Liver (tissue), 9 donors: ENCODE measurements around the gene LHPP. TPM values are rescaled to one million over a fixed set of nuclear protein-coding genes. Genes with fewer than 3 reads are reported as not detected.

Experiments
- DNase-seq: peaks from one replicate; pipeline ENCODE4 v3.0.0-alpha.2; 2017; ENCODE audit warnings: low spot score
- H3K27ac ChIP-seq, 2 donors: one replicate each; pipeline ENCODE4 v1.7.0; 2013; ENCODE audit warnings: inconsistent platforms in 2 of 2, low read length in 2 of 2, control low read depth in 1 of 2, low read depth in 1 of 2, mild to moderate bottlenecking in 1 of 2
- H3K27me3 ChIP-seq, 4 donors: one replicate each; pipeline versions ENCODE4 v1.6.1 to v1.7.0; 2013; ENCODE audit warnings: low read length in 3 of 4, inconsistent platforms in 1 of 4, mild to moderate bottlenecking in 1 of 4, moderate library complexity in 1 of 4; ENCODE audit not compliant: control insufficient read depth in 4 of 4, insufficient read depth in 4 of 4
- H3K36me3 ChIP-seq, 4 donors: one replicate each; pipeline versions ENCODE4 v1.6.1 to v1.7.0; 2013; ENCODE audit warnings: low read length in 3 of 4, mild to moderate bottlenecking in 3 of 4, low read depth in 1 of 4, moderate library complexity in 1 of 4; ENCODE audit not compliant: control insufficient read depth in 4 of 4, insufficient read depth in 3 of 4
- H3K4me1 ChIP-seq, 4 donors: one replicate each; pipeline versions ENCODE4 v1.6.1 to v1.7.0; 2013; ENCODE audit warnings: low read length in 3 of 4, mild to moderate bottlenecking in 3 of 4, moderate library complexity in 1 of 4; ENCODE audit not compliant: control insufficient read depth in 4 of 4, insufficient read depth in 4 of 4
- H3K4me3 ChIP-seq, 3 donors: one replicate each; pipeline versions ENCODE4 v1.6.1 to v1.7.0; 2013; ENCODE audit warnings: low read length in 3 of 3, control low read depth in 1 of 3, low read depth in 1 of 3, mild to moderate bottlenecking in 1 of 3
- H3K9ac ChIP-seq, 2 donors: one replicate each; pipeline ENCODE4 v1.7.0; 2013; ENCODE audit warnings: low read length in 2 of 2, mild to moderate bottlenecking in 2 of 2, moderate library complexity in 2 of 2, control low read depth in 1 of 2, low read depth in 1 of 2
- H3K9me3 ChIP-seq, 4 donors: one replicate each; pipeline versions ENCODE4 v1.6.1 to v1.7.0; 2013; ENCODE audit warnings: low read length in 3 of 4; ENCODE audit not compliant: control insufficient read depth in 4 of 4
- CTCF ChIP-seq: fragments of 150-350 bp; IDR thresholded peaks from 2 replicates; pipeline ENCODE4 v1.5.1; 2017; ENCODE audit warnings: improper control_type of control experiment, low read depth, low read length; ENCODE audit not compliant: missing input control
- FOXA2 ChIP-seq: IDR thresholded peaks from 2 replicates; pipeline ENCODE4 v1.6.1; 2016; ENCODE audit warnings: antibody characterized with exemption
- GABPA ChIP-seq, 2 donors: IDR thresholded peaks in 1 of 2; conservative IDR thresholded peaks in 1 of 2; 2 replicates each; pipeline ENCODE4 v1.6.1; 2016; ENCODE audit warnings: antibody characterized with exemption in 2 of 2, mild to moderate bottlenecking in 1 of 2, moderate library complexity in 1 of 2
- HNF4A ChIP-seq, 2 donors: conservative IDR thresholded peaks; 2 replicates each; pipeline ENCODE4 v1.6.1; 2016; ENCODE audit warnings: antibody characterized with exemption in 2 of 2, mild to moderate bottlenecking in 2 of 2
- MAX ChIP-seq: IDR thresholded peaks from 2 replicates; pipeline ENCODE4 v1.6.1; 2016; ENCODE audit warnings: antibody characterized with exemption
- NR2F2 ChIP-seq: IDR thresholded peaks from 2 replicates; pipeline ENCODE4 v1.6.1; 2016; ENCODE audit warnings: antibody characterized with exemption
- RAD21 ChIP-seq, 2 donors: IDR thresholded peaks; 2 replicates each; pipeline ENCODE4 v1.6.1; 2016; ENCODE audit warnings: antibody characterized with exemption in 2 of 2, mild to moderate bottlenecking in 2 of 2
- REST ChIP-seq: IDR thresholded peaks from 2 replicates; pipeline ENCODE4 v1.6.1; 2016; ENCODE audit warnings: antibody characterized with exemption, mild to moderate bottlenecking
- RXRA ChIP-seq, 2 donors: IDR thresholded peaks; 2 replicates each; pipeline ENCODE4 v1.6.1; 2017 to 2018; ENCODE audit warnings: antibody characterized with exemption in 2 of 2, mild to moderate bottlenecking in 1 of 2
- SP1 ChIP-seq: IDR thresholded peaks from 2 replicates; pipeline ENCODE4 v1.6.1; 2018; ENCODE audit warnings: antibody characterized with exemption, mild to moderate bottlenecking
- TAF1 ChIP-seq: conservative IDR thresholded peaks from 2 replicates; pipeline ENCODE4 v1.6.1; 2016; ENCODE audit warnings: antibody characterized with exemption, mild to moderate bottlenecking
- ZBTB33 ChIP-seq: IDR thresholded peaks from 2 replicates; pipeline ENCODE4 v1.6.1; 2016; ENCODE audit warnings: antibody characterized with exemption
- WGBS: extraction: QIAGEN DNeasy Blood & Tissue Kit; methylation state at CpG from one replicate; pipeline ENCODE4 v1.1.7; 2013; 5-methylcytosine and 5-hydroxymethylcytosine counted together
- polyA plus RNA-seq, 2 donors: library from polyadenylated mRNA; stranded (reverse) in 1 of 2; unstranded in 1 of 2; fragments of 200-250 nt in 1 of 2; fragments of >200 nt in 1 of 2; fragmentation: Nextera tagmentation in 1 of 2; extraction: Ambion mirVana in 1 of 2; gene quantifications; one replicate each; pipeline versions ENCODE4 v1.2.1 to v1.2.3, GENCODE V29; 2013 to 2015
- total RNA-seq, 2 donors: library from RNA; depleted of rRNA; stranded (reverse); fragments of >200 nt; gene quantifications; one replicate each; pipeline ENCODE4 v1.2.3, GENCODE V29; 2014
- donor health status: healthy.
- donor health status: healthy.
- donor health status: healthy.
- donor health status: healthy.
- donor health status: healthy.

The LHPP gene
- total and polyA plus RNA-seq, 4 donors: 15.9 to 39.9 (median 26.2) TPM

GRCh38 chr10:124637091-124637700, 175.6 kb downstream of the LHPP start:
- peaks cover 0 to 1% (median 0%) of the 10 kb centered on the region in 4 donors for H3K36me3 ChIP-seq
- no peak overlapping the region for H3K9ac ChIP-seq
- H3K4me3 ChIP-seq: no peak overlapping the region
- 96% methylated on average over 14 of the region's 14 CpGs for WGBS
- H3K4me1 ChIP-seq: peaks cover 4 to 14% (median 6%) of the 10 kb centered on the region in 4 donors
- H3K27ac ChIP-seq: no peak overlapping the region
- no peak for TF ChIP-seq SP1
- no peaks in the 10 kb centered on the region for H3K27me3 ChIP-seq
- H3K9me3 ChIP-seq: no peaks in the 10 kb centered on the region
- no peak for DNase-seq

GRCh38 chr10:124637746-124638145, 176.1 kb downstream of the LHPP start:
- WGBS: 98% methylated on average over 8 of the region's 8 CpGs
- Histone ChIP-seq H3K9me3 (no peaks in the 10 kb centered on the region), H3K4me3 (no peak overlapping the region), H3K27me3 (no peaks in the 10 kb centered on the region), H3K27ac (no peak overlapping the region), H3K9ac (no peak overlapping the region), H3K36me3 (peaks cover 0 to 1% (median 0%) of the 10 kb centered on the region in 4 donors), H3K4me1 (peaks cover under 1 to 9% (median 2%) of the 10 kb centered on the region in 4 donors)
- TF ChIP-seq NR2F2 (no peak), REST (no peak), MAX (no peak), SP1 (no peak), GABPA (IDR thresholded peaks at IDR 0.05 in 1 of 2, conservative IDR thresholded peaks at IDR 0.05 in 1 of 2) (no peak), HNF4A (conservative IDR thresholded peaks at IDR 0.05) (no peak), RAD21 (IDR thresholded peaks at IDR 0.05) (no peak), RXRA (IDR thresholded peaks at IDR 0.05) (no peak), TAF1 (no peak), ZBTB33 (no peak), FOXA2 (no peak)
- no peak for DNase-seq

- no peak for DNase-seq
- Histone ChIP-seq H3K9me3 (no peaks in the 10 kb centered on the region), H3K36me3 (peaks cover 0 to 1% (median 0%) of the 10 kb centered on the region in 4 donors), H3K4me3 (no peak overlapping the region), H3K27ac (no peak overlapping the region), H3K4me1 (peaks cover 0 to 7% (median 2%) of the 10 kb centered on the region in 4 donors), H3K9ac (no peak overlapping the region), H3K27me3 (no peaks in the 10 kb centered on the region)
- WGBS: 95% methylated on average over 6 of the region's 6 CpGs
- no peak for TF ChIP-seq NR2F2
- TF ChIP-seq GABPA (IDR thresholded peaks at IDR 0.05 in 1 of 2, conservative IDR thresholded peaks at IDR 0.05 in 1 of 2): no peak
- TF ChIP-seq REST: no peak
- no peak for TF ChIP-seq TAF1
- no peak for TF ChIP-seq CTCF
- TF ChIP-seq SP1: no peak
- TF ChIP-seq ZBTB33: no peak
These were observed 177.6 kb downstream of the LHPP start for GRCh38 chr10:124639206-124639605.
